Prostate gland (tissue), 2 donors: Measurements from ENCODE around the gene RBM33.

Experiments
- CTCF ChIP-seq, 4 experiments: fragments of 200-600 bp in 2 of 4; fragments of 450-650 bp in 2 of 4; sonication (generic) in 2 of 4; IDR thresholded peaks; 1 replicate in 3 of 4; 2 replicates in 1 of 4; pipeline ENCODE4 v1.5.1; 2016 to 2019; ENCODE audit warnings: antibody characterized with exemption in 4 of 4, mild to moderate bottlenecking in 2 of 4, moderate library complexity in 2 of 4
- POLR2A ChIP-seq: fragments of 450-650 bp; IDR thresholded peaks from one replicate; pipeline ENCODE4 v1.6.1; 2016; ENCODE audit warnings: antibody characterized with exemption, mild to moderate bottlenecking

GRCh38 chr7:155611808-155612447 lies 32.5 kb upstream of the RBM33 start:
- TF ChIP-seq POLR2A (no peak), CTCF (IDR thresholded peaks at IDR 0.05) (no peak)
